Breast epithelium (tissue), 3 donors: ENCODE results near the gene CCDC178.

Experiments
- CTCF ChIP-seq, 3 donors: fragments of 450-650 bp; IDR thresholded peaks; one replicate each; pipeline ENCODE4 v1.5.1; 2016 to 2017; ENCODE audit warnings: antibody characterized with exemption in 3 of 3, mild to moderate bottlenecking in 3 of 3, moderate library complexity in 3 of 3
- POLR2AphosphoS5 ChIP-seq, 3 donors: sonication (generic); formaldehyde crosslinking; IDR thresholded peaks; one replicate each; pipeline ENCODE4 v1.6.1; 2017; ENCODE audit warnings: antibody characterized with exemption in 3 of 3

- no peak for TF ChIP-seq CTCF (IDR thresholded peaks at IDR 0.05)
- no peak for TF ChIP-seq POLR2AphosphoS5 (IDR thresholded peaks at IDR 0.05)
These were observed 26.3 kb upstream of the CCDC178 start for GRCh38 chr18:33466822-33467221.
